NCI-H2196 (cell line): ENCODE measurements around the gene MEX3D.

Experiments
- DNase-seq: peaks from one replicate; lab custom pipeline; 2025; ENCODE audit not compliant: unreplicated experiment; lab: John Stamatoyannopoulos, UW

MEX3D gene

DNA sequence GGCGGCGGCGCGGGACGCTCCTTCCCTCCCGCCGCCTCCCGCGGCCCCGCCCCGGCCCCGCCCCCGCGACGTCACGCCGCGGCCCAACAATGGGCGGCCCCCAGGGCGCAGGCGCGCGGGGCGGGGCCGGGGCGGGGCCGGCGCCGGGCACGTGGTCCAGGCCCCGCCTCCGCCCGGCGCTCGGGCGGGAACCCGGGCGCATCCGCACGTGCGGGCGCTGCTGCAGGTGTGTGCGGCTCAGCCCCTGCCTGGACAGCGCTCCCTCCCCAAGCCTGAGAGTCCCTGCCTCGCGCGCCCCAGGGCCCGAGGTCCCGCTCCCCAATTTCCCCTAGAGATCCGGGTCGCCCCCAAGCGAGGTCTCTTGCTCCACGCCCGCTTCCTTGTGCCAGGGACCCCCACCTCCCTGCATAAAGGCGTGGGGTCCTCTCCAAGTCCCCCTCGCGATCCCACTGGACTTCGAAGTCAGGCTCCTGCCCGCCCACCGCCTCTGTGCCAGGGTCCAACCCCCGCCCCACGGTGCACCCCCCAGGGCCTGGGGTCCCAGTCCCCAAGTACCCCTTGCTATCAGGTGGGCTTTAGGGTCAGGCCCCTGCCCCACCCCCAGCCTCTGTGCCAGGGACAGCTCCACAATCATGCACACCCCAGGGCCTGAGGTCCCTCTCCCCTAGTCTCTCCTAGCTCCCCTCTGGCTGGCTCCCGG, at the start of gene MEX3D:
TSS of gene MEX3D (minus strand) at position 6 of the 700 bp plus-strand sequence. CDS start 267 bp downstream, outside the sequence.
- DNase-seq = peak; percentile 93

GRCh38 chr19:1616875-1617274, 48.8 kb upstream of the MEX3D start:
- DNase-seq = no peak

DNA sequence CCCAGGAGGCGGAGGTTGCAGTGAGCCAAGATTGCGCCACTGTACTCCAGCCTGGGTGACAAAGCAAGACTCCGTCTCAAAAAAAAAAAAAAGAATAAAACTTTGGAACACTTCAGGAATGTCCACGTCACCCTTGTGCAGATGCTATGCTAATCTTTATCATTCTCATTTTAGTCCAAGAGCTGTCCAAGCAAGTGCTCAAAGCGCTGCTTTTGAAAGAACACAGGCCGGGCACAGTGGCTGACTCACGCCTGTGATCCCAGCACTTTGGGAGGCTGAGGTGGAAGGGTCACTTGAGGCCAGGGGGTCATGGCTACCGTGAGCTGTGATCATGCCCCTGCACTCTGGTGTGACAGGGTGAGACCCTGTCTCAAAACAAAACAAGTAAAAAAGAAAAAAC, 48.3 kb upstream of the MEX3D start:
- DNase-seq = no peak

DNA sequence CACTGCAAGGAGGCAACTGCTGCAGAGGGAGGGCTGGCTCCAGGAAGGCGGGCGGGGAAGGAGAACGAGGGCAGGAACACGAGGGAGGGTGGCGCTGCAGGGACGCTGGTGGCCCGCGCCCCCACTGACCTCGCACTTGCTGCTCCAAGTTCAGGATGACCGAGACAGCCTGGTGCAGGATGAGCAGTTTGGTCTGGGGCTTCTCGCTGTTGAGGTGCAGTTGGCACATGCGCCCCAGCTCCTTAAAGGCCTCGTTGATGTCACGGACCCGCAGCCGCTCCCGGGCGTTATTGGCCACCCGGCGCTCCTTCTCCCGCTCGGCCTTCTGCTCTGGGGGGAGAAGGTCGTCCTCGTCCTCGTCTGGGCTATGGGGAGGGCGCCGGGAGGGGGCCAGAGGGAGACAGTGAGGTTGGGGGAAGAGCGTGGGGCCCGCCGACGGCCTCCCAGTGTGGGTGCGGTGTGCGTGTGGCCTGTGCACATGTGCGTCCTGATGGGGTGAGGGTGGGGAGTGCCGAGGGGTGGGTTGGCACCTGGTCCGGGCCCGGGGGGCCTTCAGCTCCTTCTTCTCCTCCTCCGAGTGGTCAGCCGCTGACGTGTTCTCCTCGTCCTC, 47.1 kb upstream of the MEX3D start:
- no peak for DNase-seq

- DNase-seq = no peak
These were observed 45.9 kb upstream of the MEX3D start for GRCh38 chr19:1613808-1614570.

- DNase-seq = no peak
These were observed 45.0 kb upstream of the MEX3D start for GRCh38 chr19:1613146-1613545.

DNA sequence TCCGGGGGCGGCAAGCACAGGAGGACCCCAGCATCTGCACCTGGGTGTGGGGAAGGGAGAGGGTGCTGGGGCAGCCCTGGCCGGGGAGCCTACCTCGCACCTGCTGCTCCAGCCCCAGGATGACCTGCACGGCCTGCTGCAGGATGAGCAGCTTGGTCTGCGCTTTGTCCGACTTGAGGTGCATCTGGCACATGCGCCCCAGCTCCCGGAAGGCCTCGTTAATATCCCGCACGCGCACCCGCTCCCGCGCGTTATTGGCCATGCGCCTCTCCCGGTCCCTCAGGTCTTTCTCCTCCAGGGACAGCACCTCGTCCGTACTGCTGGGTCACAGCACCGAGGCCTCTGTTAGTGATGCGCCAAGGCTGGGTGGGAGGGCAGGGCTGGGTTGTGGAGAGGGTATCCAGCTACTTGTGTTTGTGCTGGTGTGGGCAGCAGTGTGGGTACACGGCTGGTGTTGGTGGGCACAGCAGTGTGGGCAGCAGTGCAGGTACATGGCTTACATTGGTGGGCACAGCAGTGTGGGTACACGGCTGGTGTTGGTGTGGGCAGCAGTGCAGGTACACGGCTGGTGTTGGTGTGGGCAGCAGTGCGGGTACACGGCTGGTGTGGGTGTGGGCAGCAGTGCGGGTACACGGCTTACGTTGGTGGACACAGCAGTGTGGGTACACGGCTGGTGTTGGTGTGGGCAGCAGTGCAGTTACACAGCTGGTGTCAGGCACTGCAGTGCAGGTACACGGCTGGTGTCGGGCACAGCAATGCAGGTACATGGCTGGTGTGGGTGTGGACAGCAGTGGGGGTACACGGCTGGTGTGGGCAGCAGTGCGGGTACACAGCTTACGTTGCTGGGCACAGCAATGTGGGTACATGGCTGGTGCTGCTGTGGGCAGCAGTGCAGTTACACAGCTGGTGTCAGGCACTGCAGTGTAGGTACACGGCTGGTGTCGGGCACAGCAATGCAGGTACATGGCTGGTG, 44.3 kb upstream of the MEX3D start:
- no peak for DNase-seq

DNA sequence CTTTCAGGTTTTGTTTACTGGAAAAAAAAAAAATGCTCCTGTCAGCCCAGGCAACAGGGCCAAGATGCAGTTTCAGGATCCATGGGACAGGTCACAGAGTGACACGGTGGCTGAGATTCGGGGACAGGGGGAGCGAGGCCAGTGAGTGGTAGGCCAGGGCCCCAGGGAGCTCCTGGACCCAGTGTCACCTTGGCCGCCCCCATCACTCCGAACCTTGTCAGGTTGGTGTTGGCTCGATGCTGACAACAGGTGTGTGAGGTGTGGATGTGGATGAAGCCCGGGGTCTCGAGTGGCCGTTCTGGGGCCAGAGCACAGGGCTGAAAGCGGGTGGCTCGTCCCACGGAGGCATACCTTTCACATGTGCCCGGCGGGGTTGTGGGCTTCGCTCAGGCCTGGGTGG, 43.2 kb upstream of the MEX3D start:
- DNase-seq = no peak

DNA sequence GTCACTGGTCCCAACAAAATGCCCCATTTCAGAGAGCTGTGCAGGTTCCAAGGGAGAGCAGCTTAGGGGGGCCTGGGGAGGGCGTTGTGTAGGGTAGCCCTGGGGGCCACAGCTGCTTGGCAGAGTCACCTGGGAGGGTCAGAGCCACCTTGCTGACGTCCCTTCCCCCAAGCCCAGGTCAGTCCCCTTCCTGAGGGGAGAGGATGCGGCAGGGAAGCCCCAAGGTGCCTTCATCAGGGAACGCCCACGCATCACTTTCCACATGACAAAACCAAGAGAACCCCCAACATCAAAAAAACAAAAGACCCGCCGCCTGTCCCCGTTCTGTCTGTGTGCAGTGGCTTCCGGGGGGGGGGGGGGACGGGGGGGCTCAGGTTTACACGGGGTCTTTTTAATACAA, 42.5 kb upstream of the MEX3D start:
- DNase-seq = no peak

- no peak for DNase-seq
These were observed 41.8 kb upstream of the MEX3D start for GRCh38 chr19:1609680-1610474.

DNA sequence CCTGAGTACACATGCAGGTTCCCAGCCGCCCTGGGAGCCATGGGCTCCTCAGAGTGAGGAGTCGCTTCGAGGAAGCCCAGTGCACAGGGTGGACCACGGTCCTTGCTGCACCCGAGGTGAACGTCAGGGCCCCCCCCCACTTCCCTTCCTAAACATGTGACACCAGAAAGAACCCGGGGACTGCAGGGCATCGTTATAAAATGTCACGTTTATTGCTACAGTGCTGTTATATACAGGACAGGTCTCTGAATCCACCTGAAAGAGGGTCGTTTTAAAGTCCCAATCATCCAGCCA, 40.9 kb upstream of the MEX3D start:
- no peak for DNase-seq

DNA sequence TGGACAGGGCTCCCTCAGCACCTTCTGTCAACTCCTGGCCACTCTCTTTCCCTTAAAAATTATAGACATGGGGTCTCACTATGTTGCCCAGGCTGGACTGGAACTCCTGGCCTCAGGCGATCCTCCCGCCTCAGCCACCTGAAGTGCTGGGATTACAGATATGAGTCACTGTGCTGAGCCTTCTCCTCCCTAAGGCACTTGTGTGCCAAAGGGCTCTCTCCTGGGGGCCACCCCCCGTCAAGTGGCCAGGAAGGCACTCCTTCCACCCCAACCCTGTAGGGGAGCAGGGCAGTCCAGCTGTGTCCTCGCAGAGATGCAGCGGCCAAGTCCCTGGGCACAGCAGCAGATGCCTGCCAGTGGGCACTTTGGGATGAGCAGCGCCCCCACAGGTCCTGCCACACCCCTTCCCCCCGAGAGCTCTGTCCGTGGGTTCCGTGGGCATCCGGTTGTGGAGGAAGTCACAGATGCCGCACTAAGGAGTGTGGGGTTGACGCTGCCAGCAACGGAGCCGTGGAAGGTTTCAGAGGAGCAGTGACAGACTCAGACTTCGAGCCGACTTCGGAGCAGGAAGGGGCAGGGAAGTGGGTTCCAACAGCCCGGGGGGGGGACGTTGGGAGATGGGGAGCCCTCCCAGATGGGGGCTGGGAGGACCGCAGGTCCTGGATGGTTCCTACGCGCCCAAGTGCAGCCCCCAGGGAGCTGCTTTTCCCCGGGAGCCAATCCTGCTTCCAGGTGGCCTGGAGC, 40.4 kb upstream of the MEX3D start:
- no peak for DNase-seq

GRCh38 chr19:1606138-1606651, 38.1 kb upstream of the MEX3D start:
- DNase-seq = no peak

- peak; percentile 93 for DNase-seq
These were observed 37.4 kb upstream of the MEX3D start, which contains the start of gene UQCR11 for GRCh38 chr19:1605236-1606137. UQCR11 (minus strand) TSS chr19:1605462; CDS start chr19:1605409, 53 bp downstream.

- no peak for DNase-seq
These were observed 34.1 kb upstream of the MEX3D start for GRCh38 chr19:1602091-1602707.

DNA sequence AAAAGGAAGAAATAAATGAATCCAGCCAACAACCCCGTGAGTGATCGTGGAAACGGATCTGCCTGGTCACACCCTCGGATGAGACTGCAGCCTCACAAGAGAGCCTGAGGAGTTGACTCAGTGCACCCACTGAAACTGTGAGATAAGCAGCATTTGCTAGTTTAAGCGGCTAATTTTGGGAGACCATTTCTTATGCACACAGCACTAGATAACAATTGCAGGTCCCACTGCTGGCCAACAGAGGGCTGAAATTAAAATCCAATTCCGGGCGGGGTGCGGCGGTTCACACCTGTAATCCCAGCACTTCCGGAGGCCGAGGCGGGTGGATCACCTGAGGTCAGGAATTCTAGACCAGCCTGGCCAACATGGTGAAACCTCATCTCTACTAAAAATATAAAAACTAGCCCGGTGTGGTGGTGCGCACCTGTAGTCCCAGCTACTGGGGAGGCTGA, 33.5 kb upstream of the MEX3D start:
- DNase-seq = no peak

DNA sequence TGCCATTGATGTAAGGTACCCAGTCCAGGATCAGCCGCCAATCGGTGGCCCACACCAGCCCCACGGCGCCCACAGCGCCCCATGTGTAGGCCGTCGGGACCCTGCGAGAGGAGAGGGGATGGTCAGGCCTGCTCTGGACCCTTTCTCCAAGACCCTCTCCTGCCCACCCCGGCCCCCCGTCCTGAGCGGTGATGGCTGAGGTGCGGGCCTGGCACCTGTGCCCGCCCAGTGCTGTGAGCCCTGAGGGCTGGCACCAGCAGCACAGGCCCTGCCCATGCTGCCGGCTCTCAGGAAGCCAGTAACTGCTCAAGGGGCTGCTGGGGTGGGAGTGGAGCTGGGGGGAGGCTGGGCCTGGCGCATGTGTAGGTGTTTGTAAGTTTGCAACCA, 31.3 kb upstream of the MEX3D start:
- DNase-seq = no peak
